IPS DF 6.9 (cell line): ENCODE data around the gene LRRC14B.
"Not testable (repeated sequence)": the region's sequence is repeated elsewhere in the genome, so short reads cannot be mapped to it uniquely, and the experiment has no call there.

Experiments used
- DNase-seq: peaks from one replicate; pipeline ENCODE4 v3.0.0-alpha.2; 2013; ENCODE audit warnings: low read depth, low spot score
- H3K27ac ChIP-seq: one replicate; pipeline ENCODE4 v1.5.1; 2013; ENCODE audit warnings: low read length, control low read depth
- H3K27me3 ChIP-seq: 2 replicates; pipeline ENCODE4 v1.6.1; 2013; ENCODE audit warnings: mild to moderate bottlenecking, low read length; ENCODE audit not compliant: control insufficient read depth, insufficient read depth
- H3K36me3 ChIP-seq: 2 replicates; pipeline ENCODE4 v1.6.1; 2013; ENCODE audit warnings: low read length; ENCODE audit not compliant: control insufficient read depth, insufficient read depth
- H3K4me1 ChIP-seq: 2 replicates; pipeline ENCODE4 v1.6.1; 2013; ENCODE audit warnings: low read length; ENCODE audit not compliant: control insufficient read depth, insufficient read depth
- H3K4me3 ChIP-seq: 2 replicates; pipeline ENCODE4 v1.5.1; 2013; ENCODE audit warnings: mild to moderate bottlenecking, low read length
- H3K9me3 ChIP-seq: 2 replicates; pipeline ENCODE4 v1.6.1; 2013; ENCODE audit warnings: low read length, inconsistent platforms; ENCODE audit not compliant: control insufficient read depth, insufficient read depth
- WGBS: extraction: QIAGEN DNeasy Blood & Tissue Kit; methylation state at CpG from one replicate; pipeline ENCODE4 v1.1.7; 2013; ENCODE audit warnings: mixed read lengths, missing lambda C conversion rate; ENCODE audit not compliant: insufficient read length, insufficient coverage; 5-methylcytosine and 5-hydroxymethylcytosine counted together

LRRC14B gene

GRCh38 chr5:208449-209114 lies 17.3 kb downstream of the LRRC14B start:
- H3K9me3 ChIP-seq: no peaks in the 10 kb centered on the region
- H3K36me3 ChIP-seq: peaks cover 3% of the 10 kb centered on the region; the same call in 1 of the 2 replicates
- no peaks in the 10 kb centered on the region for H3K27me3 ChIP-seq
- no peak overlapping the region for H3K27ac ChIP-seq
- peaks cover 2% of the 10 kb centered on the region; the same call in 1 of the 2 replicates for H3K4me1 ChIP-seq
- no CpG with 5 or more reads among the region's 15 CpGs for WGBS
- no peak for DNase-seq
- no peak overlapping the region for H3K4me3 ChIP-seq

- WGBS: no CpG with 5 or more reads among the region's 12 CpGs
- H3K9me3 ChIP-seq: no peaks in the 10 kb centered on the region
- H3K36me3 ChIP-seq: 0 out of 2 replicates have a peak, but pooled peaks cover 2% of the 10 kb centered on the region
- no peak overlapping the region for H3K4me3 ChIP-seq
- no peaks in the 10 kb centered on the region for H3K27me3 ChIP-seq
- no peak overlapping the region for H3K27ac ChIP-seq
- DNase-seq: no peak
- no peaks in the 10 kb centered on the region for H3K4me1 ChIP-seq
Measured at GRCh38 chr5:213803-214395, 22.6 kb downstream of the LRRC14B start.

GRCh38 chr5:215256-215655 lies 24.0 kb downstream of the LRRC14B start:
- H3K36me3 ChIP-seq, H3K4me3 ChIP-seq, H3K27ac ChIP-seq, H3K4me1 ChIP-seq, H3K27me3 ChIP-seq, DNase-seq, H3K9me3 ChIP-seq: not testable (repeated sequence)
- no CpG with 5 or more reads among the region's 2 CpGs for WGBS

- not testable (repeated sequence) for H3K9me3 ChIP-seq, H3K4me1 ChIP-seq, H3K36me3 ChIP-seq, H3K27ac ChIP-seq, DNase-seq, H3K27me3 ChIP-seq, H3K4me3 ChIP-seq
- WGBS: no CpG with 5 or more reads among the region's 10 CpGs
Measured at GRCh38 chr5:216076-216475, 24.8 kb downstream of the LRRC14B start.

- H3K36me3 ChIP-seq, H3K4me1 ChIP-seq, H3K9me3 ChIP-seq, H3K27me3 ChIP-seq, H3K27ac ChIP-seq: not testable (repeated sequence)
- peak within 1 kb of the TSS; percentile 79 for H3K4me3 ChIP-seq
- DNase-seq: peak; percentile 88
- no CpG with 5 or more reads among the region's 75 CpGs for WGBS
Measured at GRCh38 chr5:217494-218456, 26.5 kb downstream of the LRRC14B start, which contains the start of the genes CCDC127 and SDHA. Gene CCDC127, minus strand, starts transcription at chr5:218153. Its CDS starts 1,304 bp downstream, at chr5:216849. Gene SDHA, plus strand, starts transcription at chr5:218320. Its CDS starts 36 bp downstream, at chr5:218356.

- Histone ChIP-seq H3K4me3 (peak overlapping the region; percentile 79), H3K9me3 (no peaks in the 10 kb centered on the region), H3K4me1 (peaks cover 1% of the 10 kb centered on the region; the same call in 1 of the 2 replicates), H3K27me3 (no peaks in the 10 kb centered on the region), H3K36me3 (0 out of 2 replicates have a peak, but pooled peaks cover 2% of the 10 kb centered on the region), H3K27ac (no peak overlapping the region)
- WGBS: no CpG with 5 or more reads among the region's 73 CpGs
- DNase-seq: no peak
Measured at GRCh38 chr5:218457-219291, 27.4 kb downstream of the LRRC14B start.

GRCh38 chr5:219460-219863 lies 28.2 kb downstream of the LRRC14B start:
- no peaks in the 10 kb centered on the region for H3K9me3 ChIP-seq
- no peaks in the 10 kb centered on the region for H3K27me3 ChIP-seq
- H3K36me3 ChIP-seq: peaks cover 3% of the 10 kb centered on the region; the same call in 1 of the 2 replicates
- H3K27ac ChIP-seq: no peak overlapping the region
- no CpG with 5 or more reads among the region's 9 CpGs for whole genome bisulfite sequencing
- peaks cover 1% of the 10 kb centered on the region; the same call in 1 of the 2 replicates for H3K4me1 ChIP-seq
- DNase-seq: no peak
- H3K4me3 ChIP-seq: no peak overlapping the region; the same call in 1 of the 2 replicates

GRCh38 chr5:219991-220390 lies 28.7 kb downstream of the LRRC14B start:
- no CpG with 5 or more reads among the region's 4 CpGs for WGBS
- H3K27ac ChIP-seq: no peak overlapping the region
- no peak overlapping the region for H3K4me3 ChIP-seq

GRCh38 chr5:222951-223715 lies 31.8 kb downstream of the LRRC14B start:
- DNase-seq, H3K4me1 ChIP-seq, H3K27me3 ChIP-seq, H3K27ac ChIP-seq, H3K9me3 ChIP-seq, H3K4me3 ChIP-seq: not testable (repeated sequence)
- H3K36me3 ChIP-seq: peaks cover 19% of the 10 kb centered on the region
- no CpG with 5 or more reads among the region's 6 CpGs for WGBS

More at GRCh38 chr5:219991-220390, 28.7 kb downstream of the LRRC14B start:
- H3K27me3 ChIP-seq: no peaks in the 10 kb centered on the region
- H3K9me3 ChIP-seq: no peaks in the 10 kb centered on the region
- no peak for DNase-seq
- peaks cover 1% of the 10 kb centered on the region; the same call in 1 of the 2 replicates for H3K4me1 ChIP-seq
- H3K36me3 ChIP-seq: peaks cover 6% of the 10 kb centered on the region
